Endothelial cell of umbilical vein (primary cell): ENCODE measurements around the gene MRPL14. TPM values are rescaled to one million over a fixed set of nuclear protein-coding genes. Genes with fewer than 3 reads are reported as not detected.

Experiments used
- BruUV-seq: library from RNA; stranded (reverse); fragments of 400-500 nt; replicated peaks from 2 replicates; lab custom pipeline; 2021; lab: Mats Ljungman, UMichigan
- CTCF ChIA-PET: fragments of 300-600, 350-600 bp; sonication (Branson Sonifier 250); formaldehyde crosslinking; loops from one replicate; lab custom pipeline; 2021; ENCODE audit warnings: antibody characterized with exemption, inconsistent platforms; lab: Charles Lee
- POLR2A ChIA-PET: fragments of 300-600, 350-600 bp; sonication (Branson Sonifier 250); formaldehyde crosslinking; loops from one replicate; lab custom pipeline; 2021; ENCODE audit warnings: antibody characterized with exemption, inconsistent platforms; lab: Charles Lee
- DNase-seq: peaks from one replicate; pipeline ENCODE4 v3.0.0-alpha.2; 2011; ENCODE audit warnings: low read depth, low spot score
- FAIRE-seq: peaks from 2 replicates; lab custom pipeline; 2011; peaks lifted over from hg19 to GRCh38; lab: Jason Lieb, UNC
- H2AFZ ChIP-seq: 2 replicates; pipeline ENCODE4 v1.6.0; 2012; ENCODE audit warnings: low read depth, low read length, control low read depth, inconsistent platforms
- H3K27ac ChIP-seq: 2 replicates; pipeline ENCODE4 v1.5.1; 2011; ENCODE audit warnings: low read depth, mild to moderate bottlenecking, control low read depth, low read length, moderate library complexity; ENCODE audit not compliant: insufficient read depth
- H3K27me3 ChIP-seq, 2 experiments: 2 replicates each; pipeline versions ENCODE4 v1.6.0 to v1.6.1; 2011; ENCODE audit warnings: low read length in 2 of 2, mixed read lengths in 1 of 2; ENCODE audit not compliant: control insufficient read depth in 2 of 2, insufficient read depth in 2 of 2
- H3K36me3 ChIP-seq, 2 experiments: 2 replicates in 1 of 2; 3 replicates in 1 of 2; pipeline ENCODE4 v1.5.1; 2011; ENCODE audit warnings: low read length in 2 of 2, mild to moderate bottlenecking in 1 of 2, moderate library complexity in 1 of 2; ENCODE audit not compliant: control insufficient read depth in 2 of 2, insufficient read depth in 2 of 2; ENCODE audit errors: extremely low read depth in 1 of 2
- H3K4me1 ChIP-seq: 3 replicates; pipeline ENCODE4 v1.5.1; 2011; ENCODE audit warnings: mild to moderate bottlenecking, low read length; ENCODE audit not compliant: control insufficient read depth, insufficient read depth; ENCODE audit errors: extremely low read depth
- H3K4me2 ChIP-seq: 2 replicates; pipeline ENCODE4 v1.6.1; 2011; ENCODE audit warnings: low read length, control low read depth, mixed read lengths; ENCODE audit not compliant: insufficient read depth
- H3K4me3 ChIP-seq, 3 experiments: fragments of 200-600 bp in 1 of 3; sonication (generic), shearing (Covaris generic) in 1 of 3; replicated peaks in 1 of 3; 2 replicates each; pipeline ENCODE4 v1.5.1; 2011 to 2016; ENCODE audit warnings: control low read depth in 3 of 3, low read length in 3 of 3, mild to moderate bottlenecking in 2 of 3, inconsistent platforms in 1 of 3, low read depth in 1 of 3, moderate library complexity in 1 of 3; ENCODE audit not compliant: insufficient read depth in 1 of 3
- H3K79me2 ChIP-seq: 2 replicates; pipeline ENCODE4 v1.6.0; 2012; ENCODE audit warnings: low read length, inconsistent platforms; ENCODE audit not compliant: control insufficient read depth, insufficient read depth
- H3K9ac ChIP-seq: replicated peaks from 2 replicates; pipeline ENCODE3; 2011; ENCODE audit warnings: low read length, control low read depth; ENCODE audit not compliant: insufficient read depth; ENCODE audit errors: extremely low read depth
- H3K9me1 ChIP-seq: replicated peaks from 3 replicates; pipeline ENCODE4 v1.6.0; 2011; ENCODE audit warnings: mild to moderate bottlenecking, low read length; ENCODE audit not compliant: control insufficient read depth, insufficient read depth; ENCODE audit errors: extremely low read depth
- H3K9me3 ChIP-seq: replicated peaks from 2 replicates; pipeline ENCODE4 v1.5.1; 2012; ENCODE audit warnings: low read length, inconsistent platforms; ENCODE audit not compliant: control insufficient read depth, insufficient read depth
- H4K20me1 ChIP-seq: replicated peaks from 2 replicates; pipeline ENCODE3; 2011; ENCODE audit warnings: mild to moderate bottlenecking, low read length; ENCODE audit not compliant: control insufficient read depth, insufficient read depth; ENCODE audit errors: extremely low read depth
- EZH2 ChIP-seq: IDR thresholded peaks from 2 replicates; pipeline ENCODE4 v1.6.1; 2012; ENCODE audit warnings: borderline replicate concordance, low read depth, mild to moderate bottlenecking, moderate library complexity, low read length, inconsistent platforms; ENCODE audit not compliant: severe bottlenecking
- FOS ChIP-seq: IDR thresholded peaks from 2 replicates; pipeline ENCODE4 v1.6.1; 2011; ENCODE audit warnings: mild to moderate bottlenecking, low read length, moderate library complexity, borderline replicate concordance; ENCODE audit not compliant: insufficient read depth
- GATA2 ChIP-seq: IDR thresholded peaks from 2 replicates; pipeline ENCODE4 v1.7.0; 2011; ENCODE audit warnings: low read depth, mild to moderate bottlenecking, moderate library complexity, mixed read lengths, low read length; ENCODE audit not compliant: insufficient read length, insufficient read depth
- JUN ChIP-seq: IDR thresholded peaks from 2 replicates; pipeline ENCODE4 v1.6.1; 2011; ENCODE audit warnings: borderline replicate concordance, low read depth; ENCODE audit not compliant: insufficient read length, insufficient read depth
- MAX ChIP-seq: IDR thresholded peaks from 2 replicates; pipeline ENCODE4 v1.6.1; 2011; ENCODE audit not compliant: insufficient read depth, insufficient read length
- MYC ChIP-seq: IDR thresholded peaks from one replicate; pipeline ENCODE4 v1.6.1; 2011; ENCODE audit warnings: mild to moderate bottlenecking, low read depth, low read length
- POLR2A ChIP-seq: IDR thresholded peaks from 2 replicates; pipeline ENCODE4 v1.6.1; 2012; ENCODE audit warnings: low read depth, mild to moderate bottlenecking, control low read depth, low read length
- POLR2AphosphoS5 ChIP-seq: IDR thresholded peaks from 2 replicates; pipeline ENCODE4 v1.6.1; 2012; ENCODE audit warnings: low read depth, mild to moderate bottlenecking, control low read depth, low read length, moderate library complexity; ENCODE audit not compliant: insufficient read depth
- dilution Hi-C: fragments of 300-500 bp; cut with MboI; formaldehyde crosslinking; loops from one replicate; pipeline ENCODE4 v1.15.0; 2019; ENCODE audit warnings: low sequenced_read_pairs; ENCODE audit not compliant: extremely low pct_ligation_motif_present
- intact Hi-C: fragments of 100-400 bp; cut with micrococcal nuclease; formaldehyde crosslinking; loops from one replicate; pipeline ENCODE4 v1.10.0; 2022
- polyA plus RNA-seq, 4 experiments: library from polyadenylated mRNA; depleted of rRNA in 3 of 4; stranded (reverse) in 3 of 4; unstranded in 1 of 4; fragments of >200 nt; gene quantifications; 2 replicates each; pipeline versions ENCODE4 v1.2.1 to v1.2.3, GENCODE V29; 2011 to 2012; ENCODE audit warnings: missing spikeins in 1 of 4
- total RNA-seq: library from RNA; stranded (reverse); gene quantifications from 2 replicates; pipeline ENCODE4 v1.2.3, GENCODE V29; 2021
- TF ChIP-seq, protein P1 (sequence below), 2 donors: IDR thresholded peaks; 1 replicate in 1 of 2; 2 replicates in 1 of 2; pipeline ENCODE4 v1.5.1; 2011; ENCODE audit warnings: low read length in 2 of 2, mild to moderate bottlenecking in 2 of 2, moderate library complexity in 2 of 2, control low read depth in 1 of 2, inconsistent platforms in 1 of 2, low read depth in 1 of 2; ENCODE audit not compliant: insufficient read depth in 1 of 2; ENCODE audit errors: extremely low read depth in 1 of 2

MRPL14 gene
- total and polyA plus RNA-seq, 2 donors (not counting 3 experiments of a cell fraction or from before 2014, with no cell fraction given), result 68.1 to 103 TPM

DNA sequence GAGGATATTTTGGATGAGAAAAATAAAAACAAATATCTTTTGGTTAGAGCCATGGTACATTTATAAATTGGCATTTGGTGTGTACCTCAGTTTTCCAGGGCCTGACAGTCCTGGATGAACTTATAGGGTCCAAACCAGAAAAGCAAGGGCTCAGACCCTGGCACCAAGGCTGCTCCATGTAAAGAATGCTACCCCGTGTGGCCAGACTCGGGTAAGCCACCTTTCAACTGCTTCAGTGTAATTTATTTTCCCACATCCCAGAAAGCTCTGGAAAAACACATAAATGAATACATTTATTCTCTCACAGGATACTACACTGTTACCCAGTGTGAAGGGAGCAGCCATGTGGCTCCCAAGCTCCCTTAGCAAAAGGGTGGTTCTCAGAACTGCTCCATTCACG, 13.8 kb downstream of the MRPL14 start:
- Histone ChIP-seq H3K27me3 (no peaks in the 10 kb centered on the region), H3K27ac (no peak overlapping the region), H2AFZ (no peak overlapping the region), H3K4me3 (no peak overlapping the region), H3K9me1 (no peaks in the 10 kb centered on the region), H3K4me2 (no peak overlapping the region), H3K79me2 (peaks cover 30% of the 10 kb centered on the region), H3K36me3 (peaks cover 5 to 24% of the 10 kb centered on the region in 2 experiments), H3K9me3 (no peaks in the 10 kb centered on the region), H3K9ac (no peak overlapping the region), H4K20me1 (no peaks in the 10 kb centered on the region), H3K4me1 (peaks cover 24% of the 10 kb centered on the region)
- FAIRE-seq, result no peak
- intact Hi-C loops, result no loop called here
- no peak for TF ChIP-seq MYC
- TF ChIP-seq, protein P1, sequence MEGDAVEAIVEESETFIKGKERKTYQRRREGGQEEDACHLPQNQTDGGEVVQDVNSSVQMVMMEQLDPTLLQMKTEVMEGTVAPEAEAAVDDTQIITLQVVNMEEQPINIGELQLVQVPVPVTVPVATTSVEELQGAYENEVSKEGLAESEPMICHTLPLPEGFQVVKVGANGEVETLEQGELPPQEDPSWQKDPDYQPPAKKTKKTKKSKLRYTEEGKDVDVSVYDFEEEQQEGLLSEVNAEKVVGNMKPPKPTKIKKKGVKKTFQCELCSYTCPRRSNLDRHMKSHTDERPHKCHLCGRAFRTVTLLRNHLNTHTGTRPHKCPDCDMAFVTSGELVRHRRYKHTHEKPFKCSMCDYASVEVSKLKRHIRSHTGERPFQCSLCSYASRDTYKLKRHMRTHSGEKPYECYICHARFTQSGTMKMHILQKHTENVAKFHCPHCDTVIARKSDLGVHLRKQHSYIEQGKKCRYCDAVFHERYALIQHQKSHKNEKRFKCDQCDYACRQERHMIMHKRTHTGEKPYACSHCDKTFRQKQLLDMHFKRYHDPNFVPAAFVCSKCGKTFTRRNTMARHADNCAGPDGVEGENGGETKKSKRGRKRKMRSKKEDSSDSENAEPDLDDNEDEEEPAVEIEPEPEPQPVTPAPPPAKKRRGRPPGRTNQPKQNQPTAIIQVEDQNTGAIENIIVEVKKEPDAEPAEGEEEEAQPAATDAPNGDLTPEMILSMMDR (IDR thresholded peaks at IDR 0.05; ENCODE audit: extremely low read depth in 1 of 2, insufficient read depth in 1 of 2, low read depth in 1 of 2, low read length in 2 of 2), result peak; percentile 23 to 48
- DNase-seq, result no peak
- ChIA-PET POLR2A (no interaction called here), CTCF (interaction anchor here (0.8 to 4.0 kb wide), 6 partner anchors 8 to 49 kb away, joined by 3 to 28 read pairs (median 4); no protein-coding TSS in a partner anchor)
- no TSS peak for BruUV-seq
- dilution Hi-C loops, result no loop called here

- intact Hi-C loops, result no loop called here
- peaks cover 13% of the 10 kb centered on the region for H3K79me2 ChIP-seq
- no peak for FAIRE-seq
Measured at GRCh38 chr6:44111434-44112417, 15.5 kb downstream of the MRPL14 start.

More at GRCh38 chr6:44111434-44112417, 15.5 kb downstream of the MRPL14 start:
- dilution Hi-C loops, result no loop called here
- CTCF ChIA-PET, result interaction anchor here (1.5 to 4.0 kb wide), 4 partner anchors 10 to 38 kb away, joined by 4 to 28 read pairs (median 15); no protein-coding TSS in a partner anchor
- Histone ChIP-seq H3K9ac (no peak overlapping the region), H3K27me3 (no peaks in the 10 kb centered on the region), H3K4me2 (no peak overlapping the region), H3K36me3 (peaks cover 5 to 27% of the 10 kb centered on the region in 2 experiments), H3K9me3 (no peaks in the 10 kb centered on the region), H3K27ac (no peak overlapping the region), H4K20me1 (no peaks in the 10 kb centered on the region), H3K9me1 (no peaks in the 10 kb centered on the region), H3K4me1 (peaks cover 21% of the 10 kb centered on the region), H2AFZ (no peak overlapping the region), H3K4me3 (no peak overlapping the region)
- DNase-seq, result no peak
- POLR2A ChIA-PET, result interaction anchor here (0.6 kb wide), 1 partner anchor 16 kb away, joined by 5 read pairs; the partner anchor contains the start of gene TMEM63B
- BruUV-seq, result no TSS peak
- TF ChIP-seq MYC (no peak), FOS (no peak), EZH2 (no peak), POLR2AphosphoS5 (no peak), GATA2 (no peak), MAX (no peak), POLR2A (no peak), JUN (no peak)
- TF ChIP-seq, protein P1 (IDR thresholded peaks at IDR 0.05; ENCODE audit: extremely low read depth in 1 of 2, insufficient read depth in 1 of 2, low read depth in 1 of 2, low read length in 2 of 2), result no peak
